ENCODE data around the gene IREB2. TPM values are rescaled to one million over a fixed set of nuclear protein-coding genes. Genes with fewer than 3 reads are reported as not detected.

The IREB2 gene
- polyA plus RNA-seq, 1 donor: 58.7 TPM

DNA sequence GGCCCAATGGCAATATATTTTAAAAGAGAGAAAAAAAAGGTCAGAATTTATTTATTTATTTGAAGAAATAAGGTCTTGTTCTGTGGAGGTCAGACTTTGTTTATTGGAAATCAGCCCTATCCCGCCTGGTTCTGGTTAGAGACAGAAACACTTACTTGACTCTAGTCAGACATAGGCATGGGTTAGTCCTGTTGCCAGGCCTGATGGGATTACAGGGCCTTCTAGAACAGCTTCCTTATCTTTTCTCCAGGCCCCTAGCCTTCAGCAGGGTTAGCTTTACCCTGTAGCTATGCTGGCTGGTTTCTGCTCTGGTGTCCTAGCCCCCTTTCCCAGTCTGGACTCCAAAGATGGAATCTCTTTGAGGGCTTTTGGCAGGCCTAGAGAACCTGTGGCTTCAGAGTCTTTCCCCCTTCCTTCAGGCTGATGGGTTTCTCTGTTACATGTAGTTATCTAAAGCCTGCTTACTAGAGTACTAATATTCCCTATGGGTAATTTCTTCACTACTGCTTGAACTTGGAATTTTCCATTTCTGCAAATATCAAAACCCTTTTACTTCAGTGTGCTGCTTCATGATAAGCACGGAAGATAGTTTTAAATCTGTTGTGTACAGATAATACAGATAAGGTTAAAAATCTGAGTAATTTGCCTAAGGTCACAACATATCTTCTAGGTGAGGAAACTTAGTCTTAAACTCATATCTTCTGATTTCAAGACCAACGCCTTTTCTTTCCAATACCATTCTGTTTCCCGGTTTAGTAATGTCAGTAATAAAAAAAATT, 10.6 kb downstream of the IREB2 start:
- Histone ChIP-seq H3K36me3 (ENCODE audit: control insufficient read depth, insufficient read depth, low read length) (peaks cover 30% of the 10 kb centered on the region), H3K9me3 (ENCODE audit: control insufficient read depth, low read depth, low read length) (no peaks in the 10 kb centered on the region), H3K4me1 (ENCODE audit: control insufficient read depth, insufficient read depth, low read length) (peaks cover 8% of the 10 kb centered on the region), H3K27ac (ENCODE audit: low read length) (peak overlapping the region; percentile 30), H3K27me3 (ENCODE audit: control insufficient read depth, insufficient read depth, low read length) (no peaks in the 10 kb centered on the region), H3K4me3 (ENCODE audit: low read length) (no peak overlapping the region)
- 39% methylated on average over 3 of the region's 4 CpGs for WGBS (ENCODE audit: insufficient coverage, low lambda C conversion rate)
- no peak for DNase-seq

DNA sequence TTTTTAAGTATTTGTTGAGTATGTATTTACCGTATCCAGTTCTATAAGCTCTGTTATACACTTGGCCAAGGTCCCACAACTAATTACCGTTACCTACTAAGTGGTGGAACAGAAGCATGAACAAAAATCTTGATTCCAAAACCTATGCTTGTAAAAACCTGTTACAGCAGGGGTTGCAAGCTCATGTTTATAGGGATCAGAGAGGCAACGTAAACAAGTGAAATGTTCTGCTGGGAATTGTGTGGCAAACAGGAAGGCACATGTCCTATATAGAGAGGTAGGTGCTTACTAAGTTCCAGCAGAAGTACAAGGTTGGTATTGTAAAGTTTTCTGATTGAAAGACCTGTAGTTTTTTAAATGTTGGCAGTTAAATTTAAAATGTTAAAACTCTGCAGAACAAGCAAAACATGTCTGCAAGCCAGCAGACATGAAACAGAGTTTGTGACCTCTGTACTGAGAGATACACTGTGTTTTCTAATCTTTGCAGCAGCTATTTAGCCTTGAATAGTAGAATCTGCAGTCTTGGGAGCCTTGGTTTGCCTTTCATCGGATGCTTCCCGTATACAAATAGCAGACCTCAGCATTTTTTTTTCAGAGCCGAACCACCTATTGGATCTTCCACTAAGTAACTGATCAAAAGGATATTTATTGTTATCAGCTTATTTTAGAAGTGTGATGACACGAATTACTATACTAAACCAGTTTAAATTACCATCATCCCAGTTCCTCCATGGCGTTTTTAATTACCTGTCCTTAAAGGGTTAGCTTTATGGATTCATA, 11.4 kb downstream of the IREB2 start:
- Histone ChIP-seq H3K27me3 (ENCODE audit: control insufficient read depth, insufficient read depth, low read length) (no peaks in the 10 kb centered on the region), H3K4me1 (ENCODE audit: control insufficient read depth, insufficient read depth, low read length) (peaks cover 8% of the 10 kb centered on the region), H3K27ac (ENCODE audit: low read length) (peak overlapping the region; percentile 0), H3K9me3 (ENCODE audit: control insufficient read depth, low read depth, low read length) (no peaks in the 10 kb centered on the region), H3K4me3 (ENCODE audit: low read length) (no peak overlapping the region), H3K36me3 (ENCODE audit: control insufficient read depth, insufficient read depth, low read length) (peaks cover 24% of the 10 kb centered on the region)
- DNase-seq: peak in 1 of 2 donors; percentile 45
- whole genome bisulfite sequencing (ENCODE audit: insufficient coverage, low lambda C conversion rate): 67% methylated on average over 3 of the region's 8 CpGs

GRCh38 chr15:78450285-78450858, 12.4 kb downstream of the IREB2 start:
- peaks cover 17% of the 10 kb centered on the region for H3K4me1 ChIP-seq (ENCODE audit: control insufficient read depth, insufficient read depth, low read length)
- WGBS (ENCODE audit: insufficient coverage, low lambda C conversion rate): no CpG with 5 or more reads among the region's 5 CpGs
- no peaks in the 10 kb centered on the region for H3K9me3 ChIP-seq (ENCODE audit: control insufficient read depth, low read depth, low read length)
- no peak overlapping the region for H3K4me3 ChIP-seq (ENCODE audit: low read length)
- peaks cover 22% of the 10 kb centered on the region for H3K36me3 ChIP-seq (ENCODE audit: control insufficient read depth, insufficient read depth, low read length)
- no peaks in the 10 kb centered on the region for H3K27me3 ChIP-seq (ENCODE audit: control insufficient read depth, insufficient read depth, low read length)
- no peak for DNase-seq
- H3K27ac ChIP-seq (ENCODE audit: low read length): no peak overlapping the region

DNA sequence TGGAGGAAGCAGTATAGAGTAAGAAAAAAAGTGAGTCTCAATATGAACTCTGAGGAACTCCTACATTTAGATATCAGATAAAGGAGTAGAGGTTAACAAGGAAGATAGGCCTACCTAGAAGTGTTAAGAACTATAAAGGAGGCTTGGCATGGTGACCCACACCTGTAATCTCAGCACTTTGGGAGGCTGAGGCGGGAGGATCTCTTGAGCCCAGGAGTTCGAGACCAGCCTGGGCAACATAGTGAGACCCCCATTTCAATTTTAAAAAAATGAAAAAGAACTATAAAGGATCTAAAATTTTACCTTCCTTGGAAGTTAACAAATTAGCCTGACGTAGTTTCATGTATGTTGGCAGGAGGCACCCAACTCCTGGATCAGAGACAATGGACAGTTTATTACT, 14.5 kb downstream of the IREB2 start:
- Histone ChIP-seq H3K36me3 (ENCODE audit: control insufficient read depth, insufficient read depth, low read length) (peaks cover 6% of the 10 kb centered on the region), H3K9me3 (ENCODE audit: control insufficient read depth, low read depth, low read length) (no peaks in the 10 kb centered on the region), H3K27me3 (ENCODE audit: control insufficient read depth, insufficient read depth, low read length) (no peaks in the 10 kb centered on the region), H3K4me1 (ENCODE audit: control insufficient read depth, insufficient read depth, low read length) (peaks cover 24% of the 10 kb centered on the region), H3K4me3 (ENCODE audit: low read length) (no peak overlapping the region), H3K27ac (ENCODE audit: low read length) (no peak overlapping the region)
- DNase-seq: no peak
- no CpG with 5 or more reads among the region's 3 CpGs for WGBS (ENCODE audit: insufficient coverage, low lambda C conversion rate)

GRCh38 chr15:78453447-78453846, 15.4 kb downstream of the IREB2 start:
- 0% methylated on average over 1 of the region's 2 CpGs for WGBS (ENCODE audit: insufficient coverage, low lambda C conversion rate)
- Histone ChIP-seq H3K4me1 (ENCODE audit: control insufficient read depth, insufficient read depth, low read length) (peaks cover 23% of the 10 kb centered on the region), H3K9me3 (ENCODE audit: control insufficient read depth, low read depth, low read length) (no peaks in the 10 kb centered on the region), H3K36me3 (ENCODE audit: control insufficient read depth, insufficient read depth, low read length) (peaks cover 2% of the 10 kb centered on the region), H3K27me3 (ENCODE audit: control insufficient read depth, insufficient read depth, low read length) (no peaks in the 10 kb centered on the region), H3K27ac (ENCODE audit: low read length) (no peak overlapping the region), H3K4me3 (ENCODE audit: low read length) (no peak overlapping the region)
- DNase-seq: no peak

DNA sequence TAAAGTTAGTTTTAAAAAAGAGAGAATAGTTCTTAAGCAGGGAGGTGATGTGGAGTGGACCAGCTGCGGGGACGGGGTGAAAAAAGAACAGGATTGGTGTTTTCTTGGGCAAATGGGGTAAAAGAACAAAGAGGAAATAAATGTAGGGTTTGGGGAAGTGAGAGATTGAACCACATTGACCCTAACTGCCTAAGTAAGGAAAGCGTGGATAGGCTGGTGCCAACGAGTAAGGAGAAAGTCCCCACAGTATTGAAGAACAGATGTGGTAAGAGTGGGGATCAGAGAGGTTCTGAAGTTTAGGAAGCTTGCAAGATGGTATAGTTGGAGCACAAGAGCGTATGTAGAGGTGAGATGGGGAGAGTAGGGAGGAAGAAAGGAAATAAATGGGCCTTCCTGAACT, 17.0 kb downstream of the IREB2 start:
- no peak for DNase-seq
- no peaks in the 10 kb centered on the region for H3K9me3 ChIP-seq (ENCODE audit: control insufficient read depth, low read depth, low read length)
- no peaks in the 10 kb centered on the region for H3K27me3 ChIP-seq (ENCODE audit: control insufficient read depth, insufficient read depth, low read length)
- peaks cover 16% of the 10 kb centered on the region for H3K4me1 ChIP-seq (ENCODE audit: control insufficient read depth, insufficient read depth, low read length)
- peak overlapping the region; percentile 65 for H3K27ac ChIP-seq (ENCODE audit: low read length)
- 88% methylated on average over 5 of the region's 5 CpGs for WGBS (ENCODE audit: insufficient coverage, low lambda C conversion rate)
- H3K4me3 ChIP-seq (ENCODE audit: low read length): no peak overlapping the region
- peaks cover 6% of the 10 kb centered on the region for H3K36me3 ChIP-seq (ENCODE audit: control insufficient read depth, insufficient read depth, low read length)

DNA sequence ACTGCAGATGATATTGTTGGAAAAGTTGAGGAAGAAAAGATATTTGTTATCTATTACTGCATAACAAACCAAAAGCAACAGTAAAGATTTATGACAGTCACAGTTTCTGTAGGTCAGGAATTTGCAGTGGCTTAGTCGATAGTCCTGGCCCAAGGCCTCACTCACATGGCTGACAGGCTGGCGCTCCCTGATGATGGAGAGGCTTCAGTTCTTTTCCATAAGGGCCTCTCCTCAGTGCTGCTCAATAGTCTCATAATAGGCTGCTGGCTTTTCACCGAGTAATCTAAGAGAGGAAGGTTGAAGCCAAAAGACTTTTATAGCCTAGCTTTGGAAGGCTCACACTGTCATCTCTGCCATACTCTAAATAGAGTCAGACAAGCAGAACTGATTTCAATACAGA, 17.7 kb downstream of the IREB2 start:
- peak in 1 of 2 donors; percentile 68 for DNase-seq
- Histone ChIP-seq H3K27ac (ENCODE audit: low read length) (peak overlapping the region; percentile 65), H3K9me3 (ENCODE audit: control insufficient read depth, low read depth, low read length) (no peaks in the 10 kb centered on the region), H3K36me3 (ENCODE audit: control insufficient read depth, insufficient read depth, low read length) (peaks cover 6% of the 10 kb centered on the region), H3K27me3 (ENCODE audit: control insufficient read depth, insufficient read depth, low read length) (no peaks in the 10 kb centered on the region), H3K4me1 (ENCODE audit: control insufficient read depth, insufficient read depth, low read length) (peaks cover 16% of the 10 kb centered on the region), H3K4me3 (ENCODE audit: low read length) (no peak overlapping the region)
- no CpG with 5 or more reads among the region's 3 CpGs for WGBS (ENCODE audit: insufficient coverage, low lambda C conversion rate)

GRCh38 chr15:78456426-78456825, 18.4 kb downstream of the IREB2 start:
- WGBS (ENCODE audit: insufficient coverage, low lambda C conversion rate): 56% methylated on average over 1 of the region's 7 CpGs
- Histone ChIP-seq H3K4me1 (ENCODE audit: control insufficient read depth, insufficient read depth, low read length) (peaks cover 16% of the 10 kb centered on the region), H3K27ac (ENCODE audit: low read length) (peak overlapping the region; percentile 65), H3K9me3 (ENCODE audit: control insufficient read depth, low read depth, low read length) (no peaks in the 10 kb centered on the region), H3K4me3 (ENCODE audit: low read length) (no peak overlapping the region), H3K27me3 (ENCODE audit: control insufficient read depth, insufficient read depth, low read length) (no peaks in the 10 kb centered on the region), H3K36me3 (ENCODE audit: control insufficient read depth, insufficient read depth, low read length) (peaks cover 6% of the 10 kb centered on the region)
- no peak for DNase-seq

DNA sequence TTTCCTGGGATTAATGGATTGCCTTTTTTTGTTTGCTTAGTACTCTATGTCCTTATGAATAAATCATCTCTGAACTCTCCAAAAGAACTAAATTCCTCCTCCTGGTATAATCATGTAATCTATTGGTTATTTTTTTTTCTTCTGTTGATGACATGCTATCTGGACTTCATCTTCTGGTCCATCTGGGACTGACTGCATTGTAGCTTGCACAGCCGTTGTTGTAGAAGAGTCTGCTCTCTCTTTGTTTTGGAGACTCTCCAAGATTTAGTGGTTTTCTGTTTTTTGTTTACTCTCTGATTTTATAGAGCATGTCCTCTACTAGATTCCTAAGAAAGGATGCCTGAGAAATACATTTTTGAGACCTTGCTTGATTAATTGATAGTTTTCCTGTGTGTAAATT, 19.1 kb downstream of the IREB2 start:
- DNase-seq: no peak
- no CpG with 5 or more reads among the region's 1 CpG for WGBS (ENCODE audit: insufficient coverage, low lambda C conversion rate)
- Histone ChIP-seq H3K4me3 (ENCODE audit: low read length) (no peak overlapping the region), H3K27ac (ENCODE audit: low read length) (no peak overlapping the region), H3K4me1 (ENCODE audit: control insufficient read depth, insufficient read depth, low read length) (peaks cover 16% of the 10 kb centered on the region), H3K27me3 (ENCODE audit: control insufficient read depth, insufficient read depth, low read length) (no peaks in the 10 kb centered on the region), H3K9me3 (ENCODE audit: control insufficient read depth, low read depth, low read length) (no peaks in the 10 kb centered on the region), H3K36me3 (ENCODE audit: control insufficient read depth, insufficient read depth, low read length) (peaks cover 4% of the 10 kb centered on the region)

GRCh38 chr15:78460737-78461136, 22.7 kb downstream of the IREB2 start:
- DNase-seq: no peak
- peaks cover 5% of the 10 kb centered on the region for H3K4me1 ChIP-seq (ENCODE audit: control insufficient read depth, insufficient read depth, low read length)
- 100% methylated on average over 1 of the region's 4 CpGs for WGBS (ENCODE audit: insufficient coverage, low lambda C conversion rate)
- no peak overlapping the region for H3K4me3 ChIP-seq (ENCODE audit: low read length)
- no peaks in the 10 kb centered on the region for H3K9me3 ChIP-seq (ENCODE audit: control insufficient read depth, low read depth, low read length)
- peaks cover 31% of the 10 kb centered on the region for H3K36me3 ChIP-seq (ENCODE audit: control insufficient read depth, insufficient read depth, low read length)
- H3K27me3 ChIP-seq (ENCODE audit: control insufficient read depth, insufficient read depth, low read length): no peaks in the 10 kb centered on the region
- H3K27ac ChIP-seq (ENCODE audit: low read length): no peak overlapping the region
